GM23338 (cell line): ENCODE results near the gene MLLT3. TPM values are rescaled to one million over a fixed set of nuclear protein-coding genes. Genes with fewer than 3 reads are reported as not detected.
A peak's percentile ranks its signal among the peaks of the same experiment; 100 is the strongest.

Experiments used
- ATAC-seq: fragments of 200-7000 bp; cut with Tn5 transposase; 3 replicates; pipeline ENCODE4 v1.9.1; 2020
- DNase-seq: peaks from one replicate; pipeline ENCODE4 v3.0.0-alpha.2; 2015; ENCODE audit warnings: low spot score
- H2AFZ ChIP-seq: fragments of 200-600 bp; sonication (generic); 2 replicates; pipeline ENCODE4 v1.8.0; 2016; ENCODE audit warnings: antibody characterized with exemption, mild to moderate bottlenecking, moderate library complexity
- H3F3A ChIP-seq: fragments of 200-600 bp; sonication (generic); replicated peaks from 2 replicates; pipeline ENCODE4 v1.8.0; 2017; ENCODE audit warnings: antibody characterized with exemption, mixed run types, low read depth
- H3K27ac ChIP-seq: fragments of 200-600 bp; sonication (generic); 2 replicates; pipeline ENCODE4 v1.6.1; 2016; ENCODE audit warnings: low read depth
- H3K27me3 ChIP-seq: fragments of 200-600 bp; sonication (generic); 2 replicates; pipeline ENCODE4 v1.8.0; 2016; ENCODE audit warnings: mild to moderate bottlenecking, mixed run types, moderate library complexity; ENCODE audit not compliant: insufficient read depth
- H3K36me3 ChIP-seq: fragments of 200-600 bp; sonication (generic); 2 replicates; pipeline ENCODE4 v1.8.0; 2016; ENCODE audit warnings: mild to moderate bottlenecking; ENCODE audit not compliant: insufficient read depth
- H3K4me1 ChIP-seq: fragments of 200-600 bp; sonication (generic); 2 replicates; pipeline ENCODE4 v1.8.0; 2016; ENCODE audit warnings: mild to moderate bottlenecking, moderate library complexity; ENCODE audit not compliant: insufficient read depth
- H3K4me2 ChIP-seq: fragments of 200-600 bp; sonication (generic); 2 replicates; pipeline ENCODE4 v1.7.1; 2017; ENCODE audit warnings: mixed run types
- H3K4me3 ChIP-seq: fragments of 200-600 bp; sonication (generic); 2 replicates; pipeline ENCODE4 v1.6.1; 2016; ENCODE audit warnings: mixed run types
- H3K79me2 ChIP-seq: fragments of 200-600 bp; sonication (generic); replicated peaks from 2 replicates; pipeline ENCODE4 v1.8.0; 2017; ENCODE audit warnings: mild to moderate bottlenecking; ENCODE audit not compliant: insufficient read depth
- H3K9me2 ChIP-seq: fragments of 200-600 bp; sonication (generic); 2 replicates; pipeline ENCODE4 v1.8.0; 2017; ENCODE audit not compliant: insufficient read depth
- H4K20me1 ChIP-seq: fragments of 200-600 bp; sonication (generic); replicated peaks from 2 replicates; pipeline ENCODE4 v1.8.0; 2017; ENCODE audit warnings: mild to moderate bottlenecking; ENCODE audit not compliant: insufficient read depth
- H3K27ac Mint-ChIP-seq: 2 replicates; pipeline ENCODE4 v1.8.0; 2020; ENCODE audit warnings: inconsistent platforms, mild to moderate bottlenecking, moderate library complexity, mixed read lengths
- H3K27me3 Mint-ChIP-seq: 3 replicates; pipeline ENCODE4 v1.8.0; 2022; ENCODE audit warnings: low read depth, mild to moderate bottlenecking, moderate library complexity, mixed read lengths, inconsistent platforms; ENCODE audit not compliant: insufficient read depth, poor library complexity
- H3K36me3 Mint-ChIP-seq: 3 replicates; pipeline ENCODE4 v1.8.0; 2021; ENCODE audit warnings: low read depth, mild to moderate bottlenecking, inconsistent platforms, moderate library complexity, mixed read lengths
- H3K4me1 Mint-ChIP-seq: 3 replicates; pipeline ENCODE4 v1.8.0; 2020; ENCODE audit warnings: mild to moderate bottlenecking, inconsistent platforms, mixed read lengths
- H3K4me3 Mint-ChIP-seq: 3 replicates; pipeline ENCODE4 v1.8.0; 2021; ENCODE audit warnings: moderate library complexity, mild to moderate bottlenecking, inconsistent platforms, mixed read lengths
- H3K9me3 Mint-ChIP-seq: 3 replicates; pipeline ENCODE4 v1.8.0; 2020; ENCODE audit warnings: moderate library complexity, mild to moderate bottlenecking, inconsistent platforms, mixed read lengths
- CREB1 ChIP-seq: fragments of 250-450 bp; sonication (Bioruptor Pico); IDR thresholded peaks from 2 replicates; pipeline ENCODE4 v1.5.0; 2020; ENCODE audit warnings: low read depth, mild to moderate bottlenecking, moderate library complexity
- CTCF ChIP-seq, 2 experiments: fragments of 200-600 bp in 1 of 2; sonication (generic) in 1 of 2; conservative IDR thresholded peaks; 2 replicates each; pipeline versions ENCODE4 v1.5.1 to v1.6.1; 2016 to 2017; ENCODE audit warnings: antibody characterized with exemption in 2 of 2, low read depth in 2 of 2, mild to moderate bottlenecking in 2 of 2, moderate library complexity in 1 of 2
- EZH2phosphoT487 ChIP-seq: fragments of 200-600 bp; sonication (generic); IDR thresholded peaks from one replicate; pipeline ENCODE4 v1.8.1; 2018; ENCODE audit warnings: antibody characterized with exemption; ENCODE audit not compliant: unreplicated experiment
- JUNB ChIP-seq: IDR thresholded peaks from one replicate; pipeline ENCODE4 v1.6.1; 2016; ENCODE audit warnings: antibody characterized with exemption; ENCODE audit not compliant: unreplicated experiment
- NANOG ChIP-seq: IDR thresholded peaks from 2 replicates; pipeline ENCODE4 v1.6.1; 2016; ENCODE audit warnings: antibody characterized with exemption, borderline replicate concordance
- POLR2AphosphoS5 ChIP-seq: IDR thresholded peaks from 2 replicates; pipeline ENCODE4 v1.6.1; 2016; ENCODE audit warnings: antibody characterized with exemption, low read depth
- STAT1 ChIP-seq: IDR thresholded peaks from one replicate; pipeline ENCODE4 v1.6.1; 2016; ENCODE audit warnings: antibody characterized with exemption; ENCODE audit not compliant: unreplicated experiment
- ZNF114 ChIP-seq: fragments of 250-450 bp; sonication (Bioruptor Pico); IDR thresholded peaks from 2 replicates; pipeline ENCODE4 v1.5.0; 2020; ENCODE audit warnings: mild to moderate bottlenecking, moderate library complexity
- ZNF331 ChIP-seq: fragments of 250-450 bp; sonication (Bioruptor Pico); IDR thresholded peaks from 2 replicates; pipeline ENCODE4 v1.5.0; 2020; ENCODE audit warnings: low read depth, mild to moderate bottlenecking, moderate library complexity
- ZNF462 ChIP-seq: fragments of 250-450 bp; sonication (Bioruptor Pico); IDR thresholded peaks from 2 replicates; pipeline ENCODE4 v1.5.0; 2020; ENCODE audit warnings: mild to moderate bottlenecking, moderate library complexity
- polyA plus RNA-seq: library from polyadenylated mRNA; unstranded; fragments of >200 nt; fragmentation: Nextera tagmentation; extraction: Ambion mirVana; gene quantifications from 2 replicates; pipeline ENCODE4 v1.2.1, GENCODE V29; 2016
- total RNA-seq: library from RNA; depleted of rRNA; stranded (reverse); fragments of >200 nt; shearing (Covaris generic); gene quantifications from 2 replicates; pipeline ENCODE4 v1.2.3, GENCODE V29; 2014

MLLT3 gene
- total and polyA plus RNA-seq, 2 experiments from 2014 or later = 7.5 to 9.5 TPM

DNA sequence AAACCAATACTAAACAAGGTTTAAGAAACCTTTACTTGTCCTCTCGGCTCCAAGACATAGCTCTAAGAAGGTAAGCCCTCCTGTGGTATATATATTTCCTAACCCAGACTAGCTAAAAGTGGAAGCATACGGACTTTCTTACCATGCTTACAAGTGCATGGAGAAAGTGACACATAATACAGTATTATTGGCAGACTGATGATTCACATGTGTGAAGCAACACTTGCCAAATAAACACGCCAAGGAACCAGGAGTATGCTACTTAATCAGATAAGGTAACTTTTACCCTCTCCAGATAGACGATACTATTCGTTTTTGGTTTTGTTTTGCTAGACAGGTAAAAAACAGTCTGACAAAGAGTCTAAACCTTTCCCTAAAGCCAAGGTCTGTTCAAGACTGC is 264.1 kb downstream of the MLLT3 start (continued):
- TF ChIP-seq JUNB (no peak), POLR2AphosphoS5 (no peak), ZNF114 (CRISPR knock-in tag) (no peak), CREB1 (no peak), CTCF (conservative IDR thresholded peaks at IDR 0.05; ENCODE audit: low read depth in 2 of 2) (no peak), NANOG (no peak), STAT1 (no peak)

DNA sequence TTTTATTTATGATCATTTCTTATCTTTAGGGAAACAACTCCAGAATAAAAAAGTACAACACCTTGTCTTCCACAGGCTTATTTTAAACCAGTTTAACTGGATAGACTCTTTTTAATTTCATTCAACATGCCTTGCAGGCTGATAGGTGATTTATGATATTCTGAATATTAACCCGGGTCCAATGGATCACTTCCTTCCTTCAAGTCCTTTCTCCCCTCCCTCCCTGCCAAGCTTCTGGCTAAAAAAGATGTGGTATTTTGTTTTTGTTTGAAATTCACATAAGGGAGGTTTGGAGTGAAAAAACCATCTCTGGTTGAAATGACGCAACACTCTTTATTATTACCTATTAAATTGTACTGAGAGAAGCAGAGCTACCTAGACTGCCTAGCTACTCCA is 265.3 kb downstream of the MLLT3 start:
- Mint-ChIP-seq H3K4me1 (peaks cover 45% of the 10 kb centered on the region), H3K36me3 (no peaks in the 10 kb centered on the region), H3K9me3 (no peaks in the 10 kb centered on the region), H3K27ac (no peak overlapping the region; the same call in 1 of the 2 replicates), H3K27me3 (peaks cover 2% of the 10 kb centered on the region), H3K4me3 (peak overlapping the region; percentile 55; the same call in 1 of the 3 replicates)
- H4K20me1 ChIP-seq = no peaks in the 10 kb centered on the region
- H3K4me3 ChIP-seq = peak overlapping the region; percentile 38; the same call in 1 of the 2 replicates
- no peak overlapping the region for H2AFZ ChIP-seq
- no peak for DNase-seq
- 0 out of 2 replicates have a peak overlapping the region, but pooled peaks have one; percentile 11 for H3K27ac ChIP-seq
- H3K79me2 ChIP-seq = no peaks in the 10 kb centered on the region
- H3K27me3 ChIP-seq = no peaks in the 10 kb centered on the region
- H3F3A ChIP-seq = no peaks in the 10 kb centered on the region
- peaks cover 21% of the 10 kb centered on the region for H3K4me1 ChIP-seq
- no peak for ATAC-seq
- H3K4me2 ChIP-seq = peak overlapping the region; percentile 64
- H3K36me3 ChIP-seq = no peaks in the 10 kb centered on the region
- no peak for TF ChIP-seq CTCF (conservative IDR thresholded peaks at IDR 0.05; ENCODE audit: low read depth in 2 of 2)
- no peak for TF ChIP-seq ZNF331 (CRISPR knock-in tag)
- TF ChIP-seq STAT1 = no peak
- no peak for TF ChIP-seq ZNF462 (CRISPR knock-in tag)
- no peak for TF ChIP-seq POLR2AphosphoS5
- no peak for TF ChIP-seq EZH2phosphoT487
- no peaks in the 10 kb centered on the region for H3K9me2 ChIP-seq
